SK-N-SH treated with all-trans-retinoic acid at 6 μM for 48 hours (cell line): ENCODE data around the gene XPO6.

Source experiments
- ATAC-seq: fragments of 200-7000 bp; cut with Tn5 transposase; 3 replicates; pipeline ENCODE4 v1.9.1; 2020; ENCODE audit warnings: mild to moderate bottlenecking, moderate library complexity
- ARNTL ChIP-seq: fragments of 450-650 bp; formaldehyde crosslinking; IDR thresholded peaks from 2 replicates; pipeline ENCODE4 v1.5.0; 2020; ENCODE audit warnings: low read depth, mild to moderate bottlenecking, moderate library complexity, borderline replicate concordance
- BACH2 ChIP-seq: fragments of 250-450 bp; sonication (Bioruptor Pico); IDR thresholded peaks from 2 replicates; pipeline ENCODE4 v1.9.0; 2021; ENCODE audit warnings: mild to moderate bottlenecking, borderline replicate concordance
- CSDC2 ChIP-seq: fragments of 250-450 bp; sonication (Bioruptor Pico); IDR thresholded peaks from 2 replicates; pipeline ENCODE4 v1.5.0; 2020; ENCODE audit warnings: mild to moderate bottlenecking, moderate library complexity
- ESRRG ChIP-seq: fragments of 250-450 bp; sonication (Bioruptor Pico); IDR thresholded peaks from 2 replicates; pipeline ENCODE4 v1.6.1; 2021; ENCODE audit warnings: mild to moderate bottlenecking
- GLIS3 ChIP-seq: fragments of 250-450 bp; sonication (Bioruptor Pico); IDR thresholded peaks from 2 replicates; pipeline ENCODE4 v1.5.0; 2020; ENCODE audit warnings: mild to moderate bottlenecking, moderate library complexity
- ISL1 ChIP-seq: fragments of 250-450 bp; sonication (Bioruptor Pico); IDR thresholded peaks from 2 replicates; pipeline ENCODE4 v2.1.2; 2022; ENCODE audit warnings: mild to moderate bottlenecking, moderate library complexity
- PPARA ChIP-seq: fragments of 250-450 bp; sonication (Bioruptor Pico); IDR thresholded peaks from 2 replicates; pipeline ENCODE4 v1.5.0; 2020; ENCODE audit warnings: mild to moderate bottlenecking, borderline replicate concordance
- RARB ChIP-seq: fragments of 250-450 bp; sonication (Bioruptor Pico); IDR thresholded peaks from 2 replicates; pipeline ENCODE4 v1.8.0; 2021; ENCODE audit warnings: mild to moderate bottlenecking, moderate library complexity
- SNAI2 ChIP-seq: fragments of 250-450 bp; sonication (Bioruptor Pico); IDR thresholded peaks from 2 replicates; pipeline ENCODE4 v1.5.0; 2020; ENCODE audit warnings: mild to moderate bottlenecking, moderate library complexity
- TCF4 ChIP-seq: fragments of 250-450 bp; sonication (Bioruptor Pico); IDR thresholded peaks from 2 replicates; pipeline ENCODE4 v1.8.0; 2021; ENCODE audit warnings: mild to moderate bottlenecking, moderate library complexity, borderline replicate concordance
- ZC3H10 ChIP-seq: fragments of 250-450 bp; sonication (Bioruptor Pico); IDR thresholded peaks from 2 replicates; pipeline ENCODE4 v1.5.1; 2021; ENCODE audit warnings: mild to moderate bottlenecking, moderate library complexity
- ZFP3 ChIP-seq: fragments of 250-450 bp; sonication (Bioruptor Pico); IDR thresholded peaks from 2 replicates; pipeline ENCODE4 v1.5.0; 2020; ENCODE audit warnings: mild to moderate bottlenecking, moderate library complexity
- ZFP30 ChIP-seq: fragments of 450-650 bp; formaldehyde crosslinking; IDR thresholded peaks from 2 replicates; pipeline ENCODE4 v1.5.0; 2022; ENCODE audit warnings: mild to moderate bottlenecking, moderate library complexity
- ZNF565 ChIP-seq: fragments of 450-650 bp; formaldehyde crosslinking; conservative IDR thresholded peaks from 2 replicates; pipeline ENCODE4 v1.5.0; 2020; ENCODE audit warnings: low read depth, mild to moderate bottlenecking, moderate library complexity
- ZNF70 ChIP-seq: fragments of 450-650 bp; formaldehyde crosslinking; IDR thresholded peaks from 2 replicates; pipeline ENCODE4 v1.5.0; 2020; ENCODE audit warnings: mild to moderate bottlenecking, moderate library complexity
- TF ChIP-seq, protein P1 (sequence below): fragments of 250-450 bp; sonication (Bioruptor Pico); IDR thresholded peaks from 2 replicates; pipeline ENCODE4 v1.8.0; 2021; ENCODE audit warnings: low read depth, mild to moderate bottlenecking, moderate library complexity, borderline replicate concordance
- TF ChIP-seq, protein P2 (sequence below): fragments of 250-450 bp; sonication (Bioruptor Pico); IDR thresholded peaks from 2 replicates; pipeline ENCODE4 v1.8.0; 2020; ENCODE audit warnings: mild to moderate bottlenecking, moderate library complexity, borderline replicate concordance
- TF ChIP-seq, protein P3 (sequence below): fragments of 250-450 bp; sonication (Bioruptor Pico); IDR thresholded peaks from 2 replicates; pipeline ENCODE4 v1.5.0; 2020; ENCODE audit warnings: mild to moderate bottlenecking, moderate library complexity
- TF ChIP-seq, protein P4 (sequence below): fragments of 250-450 bp; sonication (Bioruptor Pico); IDR thresholded peaks from 2 replicates; pipeline ENCODE4 v1.5.1; 2021; ENCODE audit warnings: mild to moderate bottlenecking, moderate library complexity

XPO6 gene

DNA sequence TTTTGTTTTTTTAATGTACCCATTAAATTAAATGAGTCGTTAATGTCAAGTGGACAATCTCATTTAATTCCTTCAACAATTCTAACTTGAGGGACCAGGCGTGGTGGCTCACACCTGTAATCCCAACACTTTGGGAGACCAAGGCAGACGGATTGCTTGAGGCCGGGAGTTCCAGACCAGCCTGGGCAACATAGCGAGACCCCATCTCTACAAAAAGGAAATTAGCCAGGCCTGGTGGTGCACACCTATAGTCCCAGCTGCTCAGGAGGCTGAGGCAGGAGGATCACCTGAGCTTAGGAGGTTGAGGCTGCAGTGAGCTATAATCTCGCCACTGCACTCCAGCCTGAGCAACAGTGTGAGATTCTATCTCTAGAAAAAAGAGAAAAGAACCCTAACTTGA, 127.6 kb downstream of the XPO6 start:
- no peak for ATAC-seq
- TF ChIP-seq, protein P1, sequence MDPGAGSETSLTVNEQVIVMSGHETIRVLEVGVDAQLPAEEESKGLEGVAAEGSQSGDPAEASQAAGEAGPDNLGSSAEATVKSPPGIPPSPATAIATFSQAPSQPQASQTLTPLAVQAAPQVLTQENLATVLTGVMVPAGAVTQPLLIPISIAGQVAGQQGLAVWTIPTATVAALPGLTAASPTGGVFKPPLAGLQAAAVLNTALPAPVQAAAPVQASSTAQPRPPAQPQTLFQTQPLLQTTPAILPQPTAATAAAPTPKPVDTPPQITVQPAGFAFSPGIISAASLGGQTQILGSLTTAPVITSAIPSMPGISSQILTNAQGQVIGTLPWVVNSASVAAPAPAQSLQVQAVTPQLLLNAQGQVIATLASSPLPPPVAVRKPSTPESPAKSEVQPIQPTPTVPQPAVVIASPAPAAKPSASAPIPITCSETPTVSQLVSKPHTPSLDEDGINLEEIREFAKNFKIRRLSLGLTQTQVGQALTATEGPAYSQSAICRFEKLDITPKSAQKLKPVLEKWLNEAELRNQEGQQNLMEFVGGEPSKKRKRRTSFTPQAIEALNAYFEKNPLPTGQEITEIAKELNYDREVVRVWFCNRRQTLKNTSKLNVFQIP (CRISPR knock-in tag): no peak
- TF ChIP-seq ESRRG (CRISPR knock-in tag): no peak

DNA sequence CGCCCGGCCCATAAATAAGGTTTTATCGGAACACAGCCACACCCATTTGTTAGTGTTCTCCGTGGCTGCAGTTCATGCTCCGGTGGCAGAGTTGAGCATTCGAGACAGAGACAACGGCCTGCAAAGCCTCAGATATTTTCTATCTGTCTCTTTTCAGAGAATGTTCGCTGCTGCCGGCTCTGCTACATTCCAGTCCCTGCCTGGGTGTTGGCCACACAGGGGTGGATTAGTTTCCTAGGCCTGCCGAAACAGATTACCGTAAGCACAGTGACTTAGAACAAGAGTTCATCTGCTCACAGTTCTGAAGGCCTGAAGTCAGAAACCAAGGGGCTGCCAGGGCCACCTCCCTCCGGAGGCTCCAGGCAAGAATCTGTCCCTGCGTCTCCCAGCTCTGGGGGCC, 129.1 kb downstream of the XPO6 start:
- ATAC-seq: no peak
- TF ChIP-seq, protein P2, sequence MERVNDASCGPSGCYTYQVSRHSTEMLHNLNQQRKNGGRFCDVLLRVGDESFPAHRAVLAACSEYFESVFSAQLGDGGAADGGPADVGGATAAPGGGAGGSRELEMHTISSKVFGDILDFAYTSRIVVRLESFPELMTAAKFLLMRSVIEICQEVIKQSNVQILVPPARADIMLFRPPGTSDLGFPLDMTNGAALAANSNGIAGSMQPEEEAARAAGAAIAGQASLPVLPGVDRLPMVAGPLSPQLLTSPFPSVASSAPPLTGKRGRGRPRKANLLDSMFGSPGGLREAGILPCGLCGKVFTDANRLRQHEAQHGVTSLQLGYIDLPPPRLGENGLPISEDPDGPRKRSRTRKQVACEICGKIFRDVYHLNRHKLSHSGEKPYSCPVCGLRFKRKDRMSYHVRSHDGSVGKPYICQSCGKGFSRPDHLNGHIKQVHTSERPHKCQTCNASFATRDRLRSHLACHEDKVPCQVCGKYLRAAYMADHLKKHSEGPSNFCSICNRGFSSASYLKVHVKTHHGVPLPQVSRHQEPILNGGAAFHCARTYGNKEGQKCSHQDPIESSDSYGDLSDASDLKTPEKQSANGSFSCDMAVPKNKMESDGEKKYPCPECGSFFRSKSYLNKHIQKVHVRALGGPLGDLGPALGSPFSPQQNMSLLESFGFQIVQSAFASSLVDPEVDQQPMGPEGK (CRISPR knock-in tag): no peak
- TF ChIP-seq ARNTL (CRISPR knock-in tag) (no peak), ESRRG (CRISPR knock-in tag) (no peak), ZNF70 (no peak), PPARA (CRISPR knock-in tag) (no peak)
- TF ChIP-seq, protein P1 (CRISPR knock-in tag): no peak

DNA sequence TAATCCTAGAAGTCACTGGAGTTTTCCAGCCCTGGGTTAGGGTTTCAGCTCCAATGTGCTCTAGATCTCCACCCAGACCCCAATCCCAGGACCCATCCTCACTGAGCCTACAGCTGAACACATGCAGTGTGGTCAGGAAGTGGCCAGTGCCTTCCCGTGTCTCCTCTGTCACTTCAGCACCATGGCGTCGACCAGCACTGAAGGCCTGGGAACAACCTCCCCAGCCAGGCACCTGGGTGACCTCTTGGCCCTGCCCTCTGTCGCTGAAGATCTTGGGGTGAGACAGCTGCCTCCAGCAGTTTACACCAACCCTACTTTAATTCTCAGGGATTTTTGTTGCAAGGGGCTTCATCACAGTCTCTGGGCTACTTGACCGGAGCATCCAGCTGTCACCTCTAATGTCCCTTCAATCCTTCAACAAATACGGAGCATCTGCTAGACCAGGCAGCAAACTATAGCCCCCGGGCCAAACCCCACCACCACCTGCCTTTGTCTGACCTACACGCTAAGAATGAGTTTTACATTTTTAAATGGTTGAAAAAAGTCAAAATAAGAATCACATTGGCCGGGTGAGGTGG, 130.3 kb downstream of the XPO6 start:
- ATAC-seq: no peak
- TF ChIP-seq ZC3H10 (CRISPR knock-in tag): no peak
- no peak for TF ChIP-seq GLIS3 (CRISPR knock-in tag)
- TF ChIP-seq RARB (CRISPR knock-in tag): no peak
- no peak for TF ChIP-seq ARNTL (CRISPR knock-in tag)
- TF ChIP-seq, protein P1 (CRISPR knock-in tag): no peak
- no peak for TF ChIP-seq TCF4 (CRISPR knock-in tag)
- TF ChIP-seq BACH2 (CRISPR knock-in tag): no peak
- no peak for TF ChIP-seq SNAI2 (CRISPR knock-in tag)
- TF ChIP-seq, protein P3, sequence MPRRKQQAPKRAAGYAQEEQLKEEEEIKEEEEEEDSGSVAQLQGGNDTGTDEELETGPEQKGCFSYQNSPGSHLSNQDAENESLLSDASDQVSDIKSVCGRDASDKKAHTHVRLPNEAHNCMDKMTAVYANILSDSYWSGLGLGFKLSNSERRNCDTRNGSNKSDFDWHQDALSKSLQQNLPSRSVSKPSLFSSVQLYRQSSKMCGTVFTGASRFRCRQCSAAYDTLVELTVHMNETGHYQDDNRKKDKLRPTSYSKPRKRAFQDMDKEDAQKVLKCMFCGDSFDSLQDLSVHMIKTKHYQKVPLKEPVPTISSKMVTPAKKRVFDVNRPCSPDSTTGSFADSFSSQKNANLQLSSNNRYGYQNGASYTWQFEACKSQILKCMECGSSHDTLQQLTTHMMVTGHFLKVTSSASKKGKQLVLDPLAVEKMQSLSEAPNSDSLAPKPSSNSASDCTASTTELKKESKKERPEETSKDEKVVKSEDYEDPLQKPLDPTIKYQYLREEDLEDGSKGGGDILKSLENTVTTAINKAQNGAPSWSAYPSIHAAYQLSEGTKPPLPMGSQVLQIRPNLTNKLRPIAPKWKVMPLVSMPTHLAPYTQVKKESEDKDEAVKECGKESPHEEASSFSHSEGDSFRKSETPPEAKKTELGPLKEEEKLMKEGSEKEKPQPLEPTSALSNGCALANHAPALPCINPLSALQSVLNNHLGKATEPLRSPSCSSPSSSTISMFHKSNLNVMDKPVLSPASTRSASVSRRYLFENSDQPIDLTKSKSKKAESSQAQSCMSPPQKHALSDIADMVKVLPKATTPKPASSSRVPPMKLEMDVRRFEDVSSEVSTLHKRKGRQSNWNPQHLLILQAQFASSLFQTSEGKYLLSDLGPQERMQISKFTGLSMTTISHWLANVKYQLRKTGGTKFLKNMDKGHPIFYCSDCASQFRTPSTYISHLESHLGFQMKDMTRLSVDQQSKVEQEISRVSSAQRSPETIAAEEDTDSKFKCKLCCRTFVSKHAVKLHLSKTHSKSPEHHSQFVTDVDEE (CRISPR knock-in tag): no peak
- no peak for TF ChIP-seq ZNF565 (CRISPR knock-in tag)
- TF ChIP-seq, protein P4, sequence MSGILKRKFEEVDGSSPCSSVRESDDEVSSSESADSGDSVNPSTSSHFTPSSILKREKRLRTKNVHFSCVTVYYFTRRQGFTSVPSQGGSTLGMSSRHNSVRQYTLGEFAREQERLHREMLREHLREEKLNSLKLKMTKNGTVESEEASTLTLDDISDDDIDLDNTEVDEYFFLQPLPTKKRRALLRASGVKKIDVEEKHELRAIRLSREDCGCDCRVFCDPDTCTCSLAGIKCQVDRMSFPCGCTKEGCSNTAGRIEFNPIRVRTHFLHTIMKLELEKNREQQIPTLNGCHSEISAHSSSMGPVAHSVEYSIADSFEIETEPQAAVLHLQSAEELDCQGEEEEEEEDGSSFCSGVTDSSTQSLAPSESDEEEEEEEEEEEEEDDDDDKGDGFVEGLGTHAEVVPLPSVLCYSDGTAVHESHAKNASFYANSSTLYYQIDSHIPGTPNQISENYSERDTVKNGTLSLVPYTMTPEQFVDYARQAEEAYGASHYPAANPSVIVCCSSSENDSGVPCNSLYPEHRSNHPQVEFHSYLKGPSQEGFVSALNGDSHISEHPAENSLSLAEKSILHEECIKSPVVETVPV (CRISPR knock-in tag): no peak
- no peak for TF ChIP-seq ZFP30
- TF ChIP-seq ZFP3 (CRISPR knock-in tag): no peak
- TF ChIP-seq PPARA (CRISPR knock-in tag): no peak
- no peak for TF ChIP-seq ESRRG (CRISPR knock-in tag)
- no peak for TF ChIP-seq ZNF70
- no peak for TF ChIP-seq CSDC2 (CRISPR knock-in tag)
- no peak for TF ChIP-seq ISL1
